Activated effector memory CD4-positive, alpha-beta T cell treated with anti-CD3 and anti-CD28 coated beads, Interleukin-2, amount 50 U/mL, for 16 hours (primary cell): ENCODE results near the gene CSNK1G1.
A peak's percentile ranks its signal among the peaks of the same experiment; 100 is the strongest.
"Not testable (repeated sequence)": the region's sequence is repeated elsewhere in the genome, so short reads cannot be mapped to it uniquely, and the experiment has no call there.

Experiments used
- DNase-seq: peaks from one replicate; pipeline ENCODE4 v3.0.0-alpha.2; 2020

Gene CSNK1G1

GRCh38 chr15:64285871-64286270, 70.1 kb downstream of the CSNK1G1 start:
- DNase-seq, result no peak

- no peak for DNase-seq
These were observed 70.8 kb downstream of the CSNK1G1 start for GRCh38 chr15:64285150-64285549.

GRCh38 chr15:64284042-64284441, 71.9 kb downstream of the CSNK1G1 start:
- DNase-seq, result no peak

- no peak for DNase-seq
These were observed 73.3 kb downstream of the CSNK1G1 start for GRCh38 chr15:64282701-64283100.

GRCh38 chr15:64279131-64279530, 76.8 kb downstream of the CSNK1G1 start:
- no peak for DNase-seq

GRCh38 chr15:64275934-64276333, 80.0 kb downstream of the CSNK1G1 start:
- DNase-seq, result no peak

GRCh38 chr15:64274341-64274950, 81.5 kb downstream of the CSNK1G1 start:
- no peak for DNase-seq

GRCh38 chr15:64267331-64267973, 88.5 kb downstream of the CSNK1G1 start:
- DNase-seq, result no peak

GRCh38 chr15:64265188-64265587, 90.8 kb downstream of the CSNK1G1 start:
- DNase-seq, result not testable (repeated sequence)

- DNase-seq, result no peak
These were observed 91.5 kb downstream of the CSNK1G1 start for GRCh38 chr15:64264502-64264901.

GRCh38 chr15:64263567-64263966, 92.4 kb downstream of the CSNK1G1 start:
- DNase-seq, result no peak

- DNase-seq, result no peak
These were observed 99.9 kb downstream of the CSNK1G1 start for GRCh38 chr15:64256051-64256450.

GRCh38 chr15:64251658-64252057, 104.3 kb downstream of the CSNK1G1 start:
- DNase-seq, result no peak

GRCh38 chr15:64251121-64251520, 104.9 kb downstream of the CSNK1G1 start:
- no peak for DNase-seq

- DNase-seq, result no peak
These were observed 105.9 kb downstream of the CSNK1G1 start for GRCh38 chr15:64249883-64250575.

- no peak for DNase-seq
These were observed 106.6 kb downstream of the CSNK1G1 start for GRCh38 chr15:64249406-64249805.

GRCh38 chr15:64247906-64248541, 107.9 kb downstream of the CSNK1G1 start:
- peak; percentile 66 for DNase-seq

- no peak for DNase-seq
These were observed 108.5 kb downstream of the CSNK1G1 start for GRCh38 chr15:64247535-64247905.

GRCh38 chr15:64246364-64247189, 109.4 kb downstream of the CSNK1G1 start:
- peak; percentile 72 for DNase-seq

- no peak for DNase-seq
These were observed 110.6 kb downstream of the CSNK1G1 start for GRCh38 chr15:64245405-64245804.

GRCh38 chr15:64237677-64238076, 118.3 kb downstream of the CSNK1G1 start:
- no peak for DNase-seq

GRCh38 chr15:64236156-64236894, 119.6 kb downstream of the CSNK1G1 start:
- DNase-seq, result no peak
